Measurements from ENCODE around the gene CALML4.

DNA sequence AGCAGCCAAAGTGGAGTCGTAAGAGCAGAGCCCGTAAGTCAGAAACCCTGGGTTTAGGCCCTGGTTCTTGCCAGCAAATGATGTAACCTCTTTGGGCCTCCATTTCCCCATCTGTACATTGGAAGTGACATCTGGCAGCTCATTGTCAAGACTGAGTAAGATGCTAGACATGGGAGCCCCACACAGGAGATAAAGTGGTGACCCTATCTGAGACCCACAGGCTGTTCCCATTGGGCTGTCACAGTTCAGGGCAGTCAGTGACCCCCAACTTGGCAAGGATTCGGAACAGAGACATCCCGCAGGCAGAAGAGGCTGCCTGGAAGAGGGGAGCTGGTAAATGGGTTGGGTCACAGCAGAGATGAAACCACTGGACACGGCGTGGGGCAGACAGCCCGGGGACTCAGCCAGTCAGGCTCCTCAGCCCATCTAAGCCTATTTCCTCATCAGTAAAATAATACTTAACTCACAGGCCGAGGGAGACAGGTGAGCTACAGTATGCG is 22.6 kb upstream of the CALML4 start:
- TF ChIP-seq, protein P1, sequence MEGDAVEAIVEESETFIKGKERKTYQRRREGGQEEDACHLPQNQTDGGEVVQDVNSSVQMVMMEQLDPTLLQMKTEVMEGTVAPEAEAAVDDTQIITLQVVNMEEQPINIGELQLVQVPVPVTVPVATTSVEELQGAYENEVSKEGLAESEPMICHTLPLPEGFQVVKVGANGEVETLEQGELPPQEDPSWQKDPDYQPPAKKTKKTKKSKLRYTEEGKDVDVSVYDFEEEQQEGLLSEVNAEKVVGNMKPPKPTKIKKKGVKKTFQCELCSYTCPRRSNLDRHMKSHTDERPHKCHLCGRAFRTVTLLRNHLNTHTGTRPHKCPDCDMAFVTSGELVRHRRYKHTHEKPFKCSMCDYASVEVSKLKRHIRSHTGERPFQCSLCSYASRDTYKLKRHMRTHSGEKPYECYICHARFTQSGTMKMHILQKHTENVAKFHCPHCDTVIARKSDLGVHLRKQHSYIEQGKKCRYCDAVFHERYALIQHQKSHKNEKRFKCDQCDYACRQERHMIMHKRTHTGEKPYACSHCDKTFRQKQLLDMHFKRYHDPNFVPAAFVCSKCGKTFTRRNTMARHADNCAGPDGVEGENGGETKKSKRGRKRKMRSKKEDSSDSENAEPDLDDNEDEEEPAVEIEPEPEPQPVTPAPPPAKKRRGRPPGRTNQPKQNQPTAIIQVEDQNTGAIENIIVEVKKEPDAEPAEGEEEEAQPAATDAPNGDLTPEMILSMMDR (IDR thresholded peaks at IDR 0.05; ENCODE audit: low read length), result no peak
- no peak for TF ChIP-seq EZH2 (IDR thresholded peaks at IDR 0.05; ENCODE audit: borderline replicate concordance, low read length)

Measured in OCI-LY1 (cell line).